GM18870 (cell line): ENCODE data around the gene CCDC33.

Experiments
- ATAC-seq: cut with Tn5 transposase; IDR thresholded peaks from one replicate; pipeline ENCODE4 v1.9.1; 2021; ENCODE audit warnings: moderate library complexity; ENCODE audit not compliant: unreplicated experiment

CCDC33 gene

GRCh38 chr15:74208496-74208895, 27.6 kb upstream of the CCDC33 start:
- ATAC-seq = no peak

DNA sequence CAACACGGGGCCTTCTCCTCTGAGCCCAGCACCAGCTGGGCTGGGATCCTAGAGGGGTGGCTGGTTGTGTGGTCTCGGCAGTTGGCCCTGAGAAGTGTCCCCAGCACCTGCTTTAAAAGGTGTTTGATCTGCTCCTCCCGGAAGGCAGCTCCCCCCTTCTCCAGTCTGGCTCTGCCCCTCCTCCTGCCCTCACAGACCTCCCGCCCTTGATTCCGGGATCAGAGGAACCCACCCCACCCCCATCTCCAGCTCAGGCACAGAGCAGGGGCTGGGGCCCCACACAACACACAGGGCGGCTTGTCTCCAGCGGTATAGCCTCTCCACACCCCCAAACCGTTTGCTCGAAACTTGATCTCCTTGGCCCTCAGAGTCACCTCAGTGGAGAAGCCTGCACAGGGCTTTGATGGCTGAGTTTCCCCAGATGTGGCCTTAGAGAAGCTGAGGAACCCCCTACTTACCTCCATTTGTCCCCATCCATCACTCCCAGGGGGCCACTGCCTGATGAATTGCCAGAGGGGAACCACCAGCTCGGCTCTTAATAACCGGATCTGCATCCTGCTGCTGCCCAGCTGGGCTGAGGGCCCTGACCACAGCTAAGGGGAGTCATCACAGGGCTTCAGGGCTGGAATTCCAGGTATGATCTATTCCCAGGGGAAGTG, 27.1 kb upstream of the CCDC33 start:
- ATAC-seq = no peak

GRCh38 chr15:74209560-74209958, 26.6 kb upstream of the CCDC33 start:
- ATAC-seq = no peak

- ATAC-seq = no peak
Measured at GRCh38 chr15:74209997-74210671, 26.0 kb upstream of the CCDC33 start.

DNA sequence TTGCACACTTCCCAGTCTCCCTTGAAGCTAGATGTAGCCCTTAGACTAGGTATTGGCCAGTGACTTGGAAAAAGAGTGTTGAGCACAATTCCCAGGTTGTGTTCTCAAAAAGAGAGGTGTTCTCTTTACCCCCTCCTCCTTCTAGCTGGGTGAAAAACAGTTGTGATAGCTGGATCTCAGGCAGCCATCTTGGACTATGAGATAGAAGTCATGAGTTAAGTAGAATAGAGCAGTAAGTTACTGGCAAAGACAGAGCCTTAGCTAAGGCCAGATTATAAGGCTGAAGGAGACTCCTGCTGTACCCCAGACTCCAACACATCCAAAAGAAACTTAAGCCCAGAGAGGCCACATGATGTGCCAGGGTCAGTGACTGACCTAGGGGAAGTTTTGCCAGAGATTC, 25.4 kb upstream of the CCDC33 start:
- no peak for ATAC-seq

DNA sequence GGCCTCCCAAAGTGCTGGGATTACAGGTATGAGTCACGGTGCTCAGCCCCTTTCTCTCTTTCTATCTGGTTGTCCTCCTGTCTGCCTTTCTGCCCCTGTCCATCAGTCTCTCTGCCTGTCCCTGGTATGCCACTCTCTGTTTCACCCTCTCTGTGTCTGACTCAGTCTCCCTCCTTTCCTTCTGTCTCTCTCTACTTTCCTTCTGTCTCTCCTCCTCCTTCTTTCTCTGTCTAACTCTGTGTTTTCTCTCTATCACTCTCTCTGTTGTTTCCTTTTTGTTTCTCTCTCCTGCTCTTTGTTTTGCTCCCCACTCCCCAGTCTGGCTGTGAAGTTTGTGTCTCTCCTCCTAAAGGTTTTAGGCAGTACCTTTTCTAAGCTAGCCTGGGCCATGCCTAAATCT, 24.5 kb upstream of the CCDC33 start:
- no peak for ATAC-seq

GRCh38 chr15:74212494-74212893, 23.6 kb upstream of the CCDC33 start:
- no peak for ATAC-seq

DNA sequence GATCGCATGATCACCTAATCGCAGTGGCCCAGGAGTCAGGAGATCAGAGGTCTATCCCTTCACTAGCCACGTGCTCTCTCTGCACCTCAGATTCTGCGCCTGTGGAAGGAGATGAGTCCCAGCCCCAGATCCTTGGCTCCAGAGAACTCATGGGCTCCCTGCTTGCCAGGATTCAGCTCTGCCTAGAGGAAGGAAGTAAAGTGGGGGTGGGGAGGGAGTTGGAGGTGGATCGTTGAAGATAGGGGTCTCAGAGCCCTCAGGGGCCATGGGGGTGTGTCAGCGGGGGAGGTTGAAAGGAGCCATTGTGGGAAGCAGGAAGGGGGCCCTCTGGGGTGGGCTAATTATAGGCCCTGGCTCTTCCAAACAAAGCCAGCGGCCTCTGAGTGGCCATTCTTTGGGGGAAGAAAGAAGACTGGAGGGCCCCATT, 22.3 kb upstream of the CCDC33 start:
- ATAC-seq = no peak

DNA sequence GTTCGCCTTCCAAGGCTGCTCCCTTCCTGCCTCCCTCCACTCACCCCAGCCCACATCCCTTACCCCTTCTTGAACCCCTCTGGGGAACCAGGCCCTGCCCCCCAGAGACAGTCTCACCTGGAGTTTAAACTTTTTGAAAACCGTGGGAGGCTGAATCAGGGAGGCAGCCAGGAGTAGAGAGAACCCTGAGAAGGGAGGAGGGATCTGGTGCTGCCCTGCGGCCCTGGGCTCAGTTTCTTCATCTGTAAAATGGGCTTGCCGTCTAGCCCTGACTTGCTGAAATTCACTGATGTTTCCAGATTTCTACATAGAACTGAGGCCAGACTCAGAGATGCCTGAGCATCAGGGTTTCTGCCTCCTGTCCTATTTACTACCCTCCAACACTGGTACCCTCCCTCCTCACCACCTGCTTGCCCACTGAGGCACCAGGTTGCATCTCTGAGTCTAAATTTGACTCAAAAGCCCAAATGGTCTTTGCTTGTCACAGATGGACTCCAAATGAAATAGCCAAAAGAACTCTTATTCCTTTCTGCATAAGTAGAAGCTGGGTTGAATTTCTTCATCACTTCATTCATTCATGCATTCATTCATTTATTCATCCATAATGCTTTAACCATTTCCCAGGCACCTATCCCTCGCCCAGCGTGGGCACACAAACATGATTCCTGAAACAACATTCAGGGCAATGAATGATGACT, 21.7 kb upstream of the CCDC33 start:
- no peak for ATAC-seq

GRCh38 chr15:74215958-74216357, 20.2 kb upstream of the CCDC33 start:
- no peak for ATAC-seq

DNA sequence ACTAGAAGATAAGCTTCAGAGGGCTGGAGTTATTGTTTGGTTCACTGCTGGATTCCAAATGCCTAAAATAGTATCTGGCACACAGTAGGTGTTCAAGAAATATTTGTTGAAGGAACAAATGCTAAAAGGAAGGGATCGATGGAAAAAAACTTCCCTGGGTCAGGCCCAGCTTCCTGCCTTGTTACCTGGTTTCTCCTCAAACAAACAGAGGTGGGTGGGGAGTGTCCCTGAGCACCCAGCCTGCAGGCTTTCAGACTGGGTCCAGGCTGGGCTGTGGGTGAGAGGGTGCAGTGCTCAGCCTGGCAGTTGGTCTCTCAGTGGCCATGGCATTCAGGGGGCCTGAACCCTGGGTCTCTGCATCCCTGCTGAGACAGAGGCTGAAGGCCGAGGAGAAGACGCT, 19.2 kb upstream of the CCDC33 start:
- ATAC-seq = no peak

DNA sequence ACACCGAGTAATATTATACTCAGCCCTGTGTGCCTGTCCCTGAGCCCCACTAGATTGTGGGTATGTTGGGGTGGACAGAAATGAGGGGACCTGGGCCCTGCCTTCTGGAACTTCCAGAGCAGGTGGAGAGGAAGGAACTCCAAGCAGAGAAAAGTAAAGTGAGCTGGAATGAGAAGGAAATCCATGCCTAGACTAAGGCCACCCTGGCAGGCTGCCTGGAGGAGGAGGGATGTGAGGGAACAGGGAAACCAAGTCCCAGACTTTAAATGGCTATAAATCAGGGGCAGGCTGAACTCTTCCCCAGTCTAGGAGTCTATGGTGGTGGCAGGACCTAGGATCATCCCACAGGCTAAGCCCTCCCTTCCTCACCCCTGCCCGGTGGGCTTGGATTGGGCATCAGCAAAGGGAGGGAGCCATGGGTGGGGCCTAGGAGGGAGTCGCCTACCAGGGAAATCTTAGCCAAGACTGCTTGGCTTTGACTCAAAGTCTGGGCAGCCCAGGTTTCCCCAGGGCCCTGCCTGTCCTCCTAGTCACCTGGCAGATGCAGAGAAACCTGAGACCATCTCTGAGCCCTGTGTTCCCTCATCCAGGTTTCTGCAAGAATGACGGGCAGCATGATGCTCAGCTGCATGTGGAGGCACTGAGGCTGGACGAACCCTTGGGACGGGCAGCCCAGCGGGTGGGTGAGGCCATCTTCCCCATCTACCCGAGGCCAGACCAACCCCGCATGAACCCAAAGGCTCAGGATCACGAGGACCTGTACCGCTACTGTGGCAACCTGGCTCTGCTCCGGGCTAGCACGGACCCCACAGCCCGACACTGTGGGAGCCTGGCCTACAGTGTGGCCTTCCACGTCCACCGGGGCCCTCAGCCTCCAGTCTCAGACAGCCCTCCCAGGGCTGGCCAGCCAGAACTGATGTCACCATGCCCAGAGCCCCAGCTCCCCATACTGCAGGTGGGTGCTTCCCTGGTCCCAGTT, 17.9 kb upstream of the CCDC33 start:
- no peak for ATAC-seq

- no peak for ATAC-seq
Measured at GRCh38 chr15:74220475-74221248, 15.5 kb upstream of the CCDC33 start.

DNA sequence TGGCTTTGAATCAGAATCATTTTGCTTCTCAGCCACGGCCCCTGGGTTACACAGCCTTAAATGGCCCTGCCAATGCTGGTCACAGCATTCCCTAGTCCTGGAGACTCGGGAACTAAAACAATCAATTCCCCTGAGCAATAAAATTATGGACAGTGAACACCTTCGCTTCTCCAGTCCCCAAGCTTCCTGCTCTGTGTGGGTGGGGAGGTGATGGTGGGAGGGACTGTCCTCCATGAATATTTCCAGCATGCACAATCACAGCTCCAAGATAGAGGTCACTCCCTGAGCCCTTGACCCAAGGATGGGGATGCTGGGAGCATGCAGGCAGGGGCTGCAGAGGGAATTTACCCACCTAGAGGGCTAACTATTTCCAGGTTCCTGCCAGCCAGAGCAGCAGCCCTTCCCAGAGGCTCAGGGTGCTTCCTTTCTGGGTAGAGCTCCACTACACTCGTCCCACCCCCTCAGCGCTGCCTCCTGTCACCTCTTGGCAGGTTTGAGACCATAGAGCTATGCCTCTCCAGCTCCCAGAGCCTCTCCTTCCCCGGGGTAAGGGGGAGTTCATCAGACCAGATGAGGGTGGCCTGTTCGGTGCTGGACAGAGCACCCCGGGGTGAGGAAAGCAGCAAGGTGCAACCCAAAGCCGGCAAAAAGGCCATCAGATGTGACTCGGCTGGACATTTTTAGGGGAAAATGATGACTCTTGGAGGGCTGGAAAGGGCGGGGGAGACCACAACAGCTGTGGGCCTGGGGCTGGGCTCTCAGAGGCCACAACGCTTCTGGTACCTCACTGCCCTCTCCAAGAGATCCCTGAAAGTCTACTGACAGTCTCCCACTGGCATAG, 14.5 kb upstream of the CCDC33 start:
- ATAC-seq = no peak

DNA sequence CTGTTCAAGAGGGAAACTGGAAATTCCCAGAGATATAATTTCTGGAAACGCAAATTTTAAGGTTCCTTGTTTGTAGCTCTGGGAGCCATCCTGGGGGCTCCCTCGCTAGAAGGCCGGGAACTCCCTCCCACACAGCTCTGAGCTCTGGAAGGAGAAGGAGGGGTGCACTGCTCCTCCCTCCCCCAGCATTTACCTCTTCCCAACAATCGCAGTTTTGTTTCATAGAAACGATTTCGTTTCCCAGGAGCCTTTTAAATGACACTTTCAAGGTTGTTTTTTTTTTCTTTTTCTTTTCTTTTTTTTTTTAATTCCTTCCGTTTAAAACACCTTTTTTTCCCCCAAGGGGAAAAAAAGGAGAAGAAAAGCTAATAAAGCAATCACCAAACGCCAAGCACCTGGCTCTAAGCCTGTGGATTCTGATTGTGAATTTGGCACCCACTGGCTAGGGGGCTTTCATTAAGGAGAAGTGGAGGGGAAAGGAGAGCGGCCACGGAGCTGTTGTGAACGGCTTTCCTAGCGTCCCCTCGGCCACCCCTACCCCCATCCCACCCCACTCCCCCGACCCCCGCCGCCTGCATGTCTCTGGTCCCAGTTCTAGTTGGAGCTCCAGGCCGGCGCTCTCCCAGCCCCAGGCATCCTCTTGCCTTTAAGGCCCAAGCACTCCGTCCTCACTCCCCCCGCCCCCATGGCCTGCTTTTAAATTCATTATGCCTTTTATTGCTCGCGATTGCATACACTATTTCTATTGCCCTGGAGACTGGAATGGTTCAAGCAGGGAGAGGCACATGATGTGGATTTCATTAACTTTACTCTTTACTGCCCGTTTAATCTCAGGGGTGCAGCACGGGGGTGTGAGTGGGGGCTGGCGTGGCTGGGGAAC, 13.6 kb upstream of the CCDC33 start:
- no peak for ATAC-seq

DNA sequence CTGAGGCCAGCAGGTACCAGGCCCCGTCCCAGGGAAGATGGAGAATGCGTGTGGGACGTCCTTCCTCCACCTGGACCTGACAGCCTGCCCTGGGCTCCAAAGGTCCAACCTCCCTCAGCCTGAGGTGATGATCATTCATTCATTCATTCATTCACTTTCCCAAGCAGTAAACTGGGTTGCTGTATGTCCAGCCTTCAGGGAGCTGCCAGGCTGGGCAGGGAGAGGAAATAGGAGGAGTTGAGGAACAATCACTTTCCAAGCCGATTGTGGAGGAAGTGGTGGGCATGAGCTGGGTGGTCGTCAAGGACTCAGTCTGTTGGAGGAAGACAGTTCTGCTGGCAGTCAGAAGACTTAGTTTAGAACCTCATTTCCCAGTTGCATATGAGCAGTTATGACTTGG, 10.2 kb upstream of the CCDC33 start:
- ATAC-seq = no peak

- no peak for ATAC-seq
Measured at GRCh38 chr15:74226761-74227540, 9.2 kb upstream of the CCDC33 start.
